Measurements from ENCODE around the gene DOP1B. TPM values are rescaled to one million over a fixed set of nuclear protein-coding genes. Genes with fewer than 3 reads are reported as not detected.

DOP1B gene
- total RNA-seq, 1 experiment from 2014 or later = 15.1 TPM

DNA sequence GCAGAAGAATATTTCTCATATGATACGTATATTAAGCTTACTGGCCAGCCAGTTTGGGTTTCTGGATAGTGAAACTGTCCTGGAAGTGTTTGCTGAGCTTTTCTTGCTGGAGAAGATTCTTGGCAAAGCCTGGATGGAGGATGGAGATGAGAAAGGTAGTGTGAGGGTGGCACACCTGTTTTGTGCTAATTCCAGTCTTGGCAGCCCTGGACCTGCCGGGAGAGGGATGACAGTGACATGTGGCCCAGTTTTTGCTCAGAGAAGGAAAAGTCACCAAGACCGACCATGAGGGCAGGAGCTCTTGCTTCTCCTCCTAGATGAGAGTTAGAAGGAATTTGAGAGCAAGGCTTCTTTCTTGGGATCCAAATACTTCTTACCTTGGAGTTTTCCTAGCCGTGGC, 34.1 kb downstream of the DOP1B start:
- H3K27me3 ChIP-seq (ENCODE audit: insufficient read depth, low read depth) = no peaks in the 10 kb centered on the region
- ChIA-PET POLR2A (ENCODE audit: unreplicated experiment) (no interaction called here), CTCF (no interaction called here)
- DNase-seq = no peak
- H3K4me1 ChIP-seq (replicated peaks; ENCODE audit: insufficient read depth) = peaks cover 61% of the 10 kb centered on the region
- no TSS peak for BruUV-seq (replicated peaks)
- intact Hi-C loops (cut with micrococcal nuclease; ENCODE audit: unreplicated experiment) = no loop called here
- H3K4me3 ChIP-seq = no peak overlapping the region
- no peaks in the 10 kb centered on the region for H3K36me3 ChIP-seq (ENCODE audit: low read depth)
- no peak overlapping the region for H3K4me2 ChIP-seq
- H3K27ac ChIP-seq = no peak overlapping the region
- no peaks in the 10 kb centered on the region for H3K9me2 ChIP-seq (ENCODE audit: insufficient read depth)
- TF ChIP-seq, protein P1, sequence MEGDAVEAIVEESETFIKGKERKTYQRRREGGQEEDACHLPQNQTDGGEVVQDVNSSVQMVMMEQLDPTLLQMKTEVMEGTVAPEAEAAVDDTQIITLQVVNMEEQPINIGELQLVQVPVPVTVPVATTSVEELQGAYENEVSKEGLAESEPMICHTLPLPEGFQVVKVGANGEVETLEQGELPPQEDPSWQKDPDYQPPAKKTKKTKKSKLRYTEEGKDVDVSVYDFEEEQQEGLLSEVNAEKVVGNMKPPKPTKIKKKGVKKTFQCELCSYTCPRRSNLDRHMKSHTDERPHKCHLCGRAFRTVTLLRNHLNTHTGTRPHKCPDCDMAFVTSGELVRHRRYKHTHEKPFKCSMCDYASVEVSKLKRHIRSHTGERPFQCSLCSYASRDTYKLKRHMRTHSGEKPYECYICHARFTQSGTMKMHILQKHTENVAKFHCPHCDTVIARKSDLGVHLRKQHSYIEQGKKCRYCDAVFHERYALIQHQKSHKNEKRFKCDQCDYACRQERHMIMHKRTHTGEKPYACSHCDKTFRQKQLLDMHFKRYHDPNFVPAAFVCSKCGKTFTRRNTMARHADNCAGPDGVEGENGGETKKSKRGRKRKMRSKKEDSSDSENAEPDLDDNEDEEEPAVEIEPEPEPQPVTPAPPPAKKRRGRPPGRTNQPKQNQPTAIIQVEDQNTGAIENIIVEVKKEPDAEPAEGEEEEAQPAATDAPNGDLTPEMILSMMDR (conservative IDR thresholded peaks at IDR 0.05) = no peak
- TF ChIP-seq EZH2 (IDR thresholded peaks at IDR 0.05; ENCODE audit: low read depth) = no peak
- peaks cover 30% of the 10 kb centered on the region for H3F3A ChIP-seq (ENCODE audit: insufficient read depth, low read depth)
- H3K9me3 ChIP-seq (ENCODE audit: insufficient read depth, low read depth) = no peaks in the 10 kb centered on the region
- H3K79me2 ChIP-seq (ENCODE audit: low read depth) = no peaks in the 10 kb centered on the region
- no peaks in the 10 kb centered on the region for H4K20me1 ChIP-seq (ENCODE audit: insufficient read depth)
- no peak overlapping the region for H2AFZ ChIP-seq

DNA sequence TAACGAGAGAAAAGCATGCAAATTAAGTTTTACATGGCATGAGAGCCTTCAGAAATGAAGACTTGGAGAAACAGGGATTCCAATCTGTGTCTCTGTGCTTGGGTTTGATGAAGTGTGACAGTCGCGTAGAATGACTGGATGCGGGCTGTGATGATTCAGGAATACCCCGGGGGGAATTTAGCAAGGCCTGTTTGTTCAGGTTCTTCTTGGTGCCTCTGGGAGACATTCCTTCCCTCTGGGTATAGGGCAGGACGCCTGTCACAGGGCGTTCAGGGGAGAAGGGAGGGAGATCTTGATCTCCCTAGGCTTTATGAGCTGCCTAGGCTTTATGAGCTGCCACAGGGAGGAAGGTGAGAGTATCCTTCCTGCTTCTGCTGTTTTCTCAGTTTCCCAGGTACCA, 36.6 kb downstream of the DOP1B start:
- Histone ChIP-seq H3K4me1 (replicated peaks; ENCODE audit: insufficient read depth) (peaks cover 42% of the 10 kb centered on the region), H3K27ac (peak overlapping the region; percentile 22; the same call in 1 of the 2 replicates), H3K9me2 (ENCODE audit: insufficient read depth) (no peaks in the 10 kb centered on the region), H3K4me3 (no peak overlapping the region), H4K20me1 (ENCODE audit: insufficient read depth) (no peaks in the 10 kb centered on the region), H3K79me2 (ENCODE audit: low read depth) (no peaks in the 10 kb centered on the region), H3K36me3 (ENCODE audit: low read depth) (no peaks in the 10 kb centered on the region), H3K9me3 (ENCODE audit: insufficient read depth, low read depth) (no peaks in the 10 kb centered on the region), H3F3A (ENCODE audit: insufficient read depth, low read depth) (peaks cover 18% of the 10 kb centered on the region; the same call in 1 of the 2 replicates), H3K4me2 (peak overlapping the region; percentile 56), H2AFZ (no peak overlapping the region), H3K27me3 (ENCODE audit: insufficient read depth, low read depth) (no peaks in the 10 kb centered on the region)
- no TSS peak for BruUV-seq (replicated peaks)
- TF ChIP-seq EZH2 (IDR thresholded peaks at IDR 0.05; ENCODE audit: low read depth) = no peak
- intact Hi-C loops (cut with micrococcal nuclease; ENCODE audit: unreplicated experiment) = no loop called here
- CTCF ChIA-PET = interaction anchor here (0.6 to 1.5 kb wide), 2 partner anchors 10 to 11 kb away, joined by 3 to 4 read pairs; no protein-coding TSS in a partner anchor
- POLR2A ChIA-PET (ENCODE audit: unreplicated experiment) = interaction anchor here (0.6 to 0.7 kb wide), 2 partner anchors 28 to 127 kb away, joined by 6 to 8 read pairs; partner anchors contain the start of gene MORC3
- peak; percentile 59 to 90 for DNase-seq

DNA sequence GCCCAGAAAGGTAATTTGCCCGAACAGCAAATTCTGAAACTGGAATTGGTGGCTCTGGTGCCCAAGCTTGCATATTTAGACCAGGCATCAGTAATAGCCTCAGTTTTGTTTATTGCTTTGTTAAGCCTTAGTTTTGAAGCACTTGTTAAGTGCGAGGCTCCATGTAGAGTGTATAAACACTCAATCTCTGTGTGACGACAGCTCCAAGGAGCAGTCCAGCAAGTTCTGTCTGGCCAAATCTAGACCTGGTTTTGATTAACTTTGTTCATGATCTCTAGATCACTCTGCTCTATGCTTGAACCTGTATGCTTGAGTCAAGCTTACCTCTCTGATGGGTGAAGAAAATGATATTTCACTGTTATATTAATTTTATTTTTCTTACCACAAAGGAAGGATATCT, 37.4 kb downstream of the DOP1B start:
- no peak for DNase-seq
- no peaks in the 10 kb centered on the region for H3K9me2 ChIP-seq (ENCODE audit: insufficient read depth)
- H3K79me2 ChIP-seq (ENCODE audit: low read depth) = no peaks in the 10 kb centered on the region
- no peaks in the 10 kb centered on the region for H3K27me3 ChIP-seq (ENCODE audit: insufficient read depth, low read depth)
- 0 out of 2 replicates have a peak overlapping the region, but pooled peaks have one; percentile 22 for H3K27ac ChIP-seq
- intact Hi-C loops (cut with micrococcal nuclease; ENCODE audit: unreplicated experiment) = no loop called here
- TF ChIP-seq, protein P1 (conservative IDR thresholded peaks at IDR 0.05) = no peak
- CTCF ChIA-PET = no interaction called here
- no TSS peak for BruUV-seq (replicated peaks)
- H3K36me3 ChIP-seq (ENCODE audit: low read depth) = no peaks in the 10 kb centered on the region
- H3K9me3 ChIP-seq (ENCODE audit: insufficient read depth, low read depth) = no peaks in the 10 kb centered on the region
- H3K4me1 ChIP-seq (replicated peaks; ENCODE audit: insufficient read depth) = peaks cover 34% of the 10 kb centered on the region
- peak overlapping the region; percentile 56; the same call in 1 of the 2 replicates for H3K4me2 ChIP-seq
- H3F3A ChIP-seq (ENCODE audit: insufficient read depth, low read depth) = peaks cover 10% of the 10 kb centered on the region; the same call in 1 of the 2 replicates
- POLR2A ChIA-PET (ENCODE audit: unreplicated experiment) = no interaction called here
- no peaks in the 10 kb centered on the region for H4K20me1 ChIP-seq (ENCODE audit: insufficient read depth)
- H2AFZ ChIP-seq = no peak overlapping the region
- no peak overlapping the region for H3K4me3 ChIP-seq

DNA sequence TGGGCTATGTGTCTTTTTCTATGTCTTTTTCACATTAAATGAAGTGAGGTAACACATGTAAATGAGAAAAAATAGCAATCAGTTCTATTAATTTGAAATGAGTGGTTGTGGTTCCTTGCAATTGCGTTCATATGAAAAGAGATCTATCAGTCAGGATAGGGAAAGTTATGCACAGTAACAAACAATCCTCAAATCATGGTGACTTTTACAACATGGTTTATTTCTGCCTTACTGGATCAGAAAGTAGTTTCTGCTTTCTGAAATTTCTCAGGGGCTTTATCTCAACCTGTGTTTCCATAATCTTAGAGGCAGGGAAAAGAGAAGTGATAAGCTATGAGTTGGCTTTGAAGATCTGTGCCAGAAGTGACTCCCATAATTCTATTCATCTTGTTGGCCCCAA, 39.0 kb downstream of the DOP1B start:
- H3K79me2 ChIP-seq (ENCODE audit: low read depth) = no peaks in the 10 kb centered on the region
- no peaks in the 10 kb centered on the region for H3K27me3 ChIP-seq (ENCODE audit: insufficient read depth, low read depth)
- H3K9me3 ChIP-seq (ENCODE audit: insufficient read depth, low read depth) = no peaks in the 10 kb centered on the region
- H3K27ac ChIP-seq = no peak overlapping the region
- H2AFZ ChIP-seq = no peak overlapping the region
- 0 out of 2 replicates have a peak, but pooled peaks cover 2% of the 10 kb centered on the region for H3F3A ChIP-seq (ENCODE audit: insufficient read depth, low read depth)
- ChIA-PET POLR2A (ENCODE audit: unreplicated experiment) (no interaction called here), CTCF (interaction anchor here (0.5 kb wide), 1 partner anchor 38 kb away, joined by 5 read pairs; no protein-coding TSS in a partner anchor)
- peaks cover 24% of the 10 kb centered on the region for H3K4me1 ChIP-seq (replicated peaks; ENCODE audit: insufficient read depth)
- H3K9me2 ChIP-seq (ENCODE audit: insufficient read depth) = no peaks in the 10 kb centered on the region
- H3K4me2 ChIP-seq = no peak overlapping the region
- BruUV-seq (replicated peaks) = no TSS peak
- intact Hi-C loops (cut with micrococcal nuclease; ENCODE audit: unreplicated experiment) = no loop called here
- no peaks in the 10 kb centered on the region for H4K20me1 ChIP-seq (ENCODE audit: insufficient read depth)
- no peak for DNase-seq
- no peak for TF ChIP-seq EZH2 (IDR thresholded peaks at IDR 0.05; ENCODE audit: low read depth)
- TF ChIP-seq, protein P1 (conservative IDR thresholded peaks at IDR 0.05) = no peak
- no peaks in the 10 kb centered on the region for H3K36me3 ChIP-seq (ENCODE audit: low read depth)
- H3K4me3 ChIP-seq = no peak overlapping the region

All from PC-9 (cell line).